DOHH2 (cell line): ENCODE measurements around the gene FTO.

Experiments used
- CTCF ChIP-seq: fragments of 200-600 bp; sonication (generic); IDR thresholded peaks from one replicate; pipeline ENCODE4 v1.5.1; 2014; ENCODE audit warnings: antibody characterized with exemption, mild to moderate bottlenecking, low read depth, low read length; ENCODE audit not compliant: poor library complexity, severe bottlenecking
- EZH2phosphoT487 ChIP-seq: fragments of 200-600 bp; sonication (generic); IDR thresholded peaks from 2 replicates; pipeline ENCODE4 v1.6.1; 2017; ENCODE audit warnings: borderline replicate concordance, mild to moderate bottlenecking, antibody characterized with exemption, low read length, moderate library complexity, mixed read lengths

GRCh38 chr16:53839150-53839549 is 135.2 kb downstream of the FTO start:
- TF ChIP-seq CTCF: no peak
- no peak for TF ChIP-seq EZH2phosphoT487
